Measurements from ENCODE around the gene ST6GALNAC2.

ST6GALNAC2 gene

DNA sequence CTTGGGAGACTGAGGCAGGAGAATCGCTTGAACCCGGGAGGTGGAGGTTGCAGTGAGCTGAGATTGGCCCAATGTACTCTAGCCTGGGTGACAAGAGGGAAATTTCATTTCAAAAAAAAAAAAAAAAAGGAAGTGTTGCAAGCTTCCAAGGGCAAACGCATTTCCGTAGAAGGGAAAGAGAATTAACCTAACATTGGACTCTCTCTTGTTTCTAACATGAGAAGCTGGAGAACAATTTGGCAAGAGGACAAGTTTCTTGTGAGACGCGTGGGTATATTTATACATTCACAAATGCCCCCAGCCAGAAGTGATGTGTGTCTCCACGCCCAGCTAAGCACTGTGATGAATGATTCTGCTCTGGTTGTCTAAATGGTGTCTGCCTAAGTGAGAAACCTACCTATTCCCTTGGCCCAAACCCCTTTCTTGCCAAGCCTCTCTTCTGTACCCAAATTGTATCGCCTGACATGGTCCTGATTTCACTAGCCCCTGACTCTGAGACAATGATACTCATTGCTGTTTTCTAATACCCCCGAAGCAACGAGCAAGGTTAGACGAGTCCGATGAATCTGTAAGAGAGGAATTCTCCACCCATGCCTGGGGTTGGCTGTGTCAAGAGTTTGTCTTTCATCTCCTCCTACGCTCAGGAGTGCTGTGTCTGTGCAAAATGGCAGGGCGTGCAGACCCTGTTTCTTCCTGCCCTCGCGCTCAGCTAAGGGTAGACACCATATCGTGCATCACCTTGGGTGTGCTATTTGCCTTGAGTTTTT, 14.2 kb upstream of the ST6GALNAC2 start:
- DNase-seq, result no peak

DNA sequence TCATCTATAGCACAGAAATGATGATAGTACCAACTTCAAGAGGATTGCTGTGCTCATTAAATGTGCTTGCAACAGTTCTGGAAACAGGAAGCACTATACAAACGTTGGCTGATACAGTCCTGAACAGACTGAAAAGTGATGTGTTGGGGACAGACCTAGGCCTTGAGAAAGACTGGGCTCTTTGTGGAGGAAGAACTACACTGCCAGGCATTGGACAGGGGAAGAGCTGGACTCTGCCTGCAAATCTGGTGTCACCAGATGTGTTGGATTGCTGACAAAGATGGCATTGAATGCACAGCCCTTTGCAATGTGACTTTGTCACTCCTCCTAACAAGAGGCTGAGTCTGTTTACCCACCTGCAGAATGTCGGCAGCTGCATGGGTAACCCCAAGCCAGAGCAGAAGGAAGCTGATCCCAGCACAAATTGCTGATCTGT, 12.4 kb upstream of the ST6GALNAC2 start:
- DNase-seq, result no peak

DNA sequence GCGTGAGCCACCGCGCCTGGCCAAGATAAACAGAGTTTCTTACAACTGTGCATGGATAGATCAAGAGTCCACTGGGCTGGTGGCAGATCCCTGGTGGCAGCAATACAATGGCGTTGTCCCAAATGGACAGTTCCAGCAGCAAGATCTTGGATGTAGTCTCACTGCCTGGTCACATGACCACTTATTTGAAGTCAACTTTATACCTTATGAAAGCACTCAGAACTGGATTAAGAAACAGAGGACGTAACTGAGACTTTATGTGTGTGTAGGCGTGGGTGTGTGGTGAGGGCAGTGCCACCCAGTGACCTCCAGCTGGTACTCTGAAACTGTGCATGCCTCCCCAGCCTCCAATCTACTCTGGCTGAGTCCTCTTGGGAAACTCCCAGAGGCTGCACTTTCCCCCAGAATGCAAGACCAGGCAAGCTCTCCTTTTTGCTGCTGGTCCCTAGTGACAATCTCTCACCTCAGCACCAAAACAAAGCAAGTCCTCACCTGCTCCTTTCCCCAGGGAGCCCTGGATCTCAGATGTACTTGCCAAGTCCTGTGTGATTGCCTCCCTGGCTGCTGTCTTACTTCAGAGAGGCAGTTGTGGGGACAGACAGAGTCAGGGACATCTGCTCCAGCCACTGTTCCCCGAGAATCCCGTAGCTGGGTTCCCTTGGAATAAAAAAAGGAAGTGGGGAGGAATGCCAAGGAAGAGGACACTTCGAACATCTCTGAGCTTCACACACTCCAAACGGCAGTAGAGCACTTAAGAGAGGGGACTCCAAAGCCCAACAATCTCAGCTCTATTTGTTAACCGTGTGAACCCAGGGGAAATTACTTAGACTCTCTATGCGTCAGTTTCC, 11.7 kb upstream of the ST6GALNAC2 start:
- no peak for DNase-seq

DNA sequence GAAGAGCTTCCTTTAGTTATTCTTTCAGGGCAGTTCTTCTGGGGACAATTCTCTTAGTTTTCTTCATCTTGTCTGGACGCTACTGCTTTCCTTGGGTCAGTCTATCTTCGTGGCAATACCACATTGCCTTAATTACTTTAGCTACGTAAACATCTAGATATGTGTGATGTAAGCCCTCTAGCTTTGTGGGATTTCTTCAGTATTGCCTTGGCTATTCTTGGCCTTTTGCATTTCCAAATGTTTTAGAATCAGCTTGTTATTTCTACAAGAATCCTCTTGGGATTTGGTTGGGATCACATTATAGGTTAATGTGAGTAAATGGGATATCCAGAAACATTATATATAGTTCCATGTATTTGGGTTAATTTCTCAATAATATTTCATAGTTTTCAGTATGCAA, 9.0 kb upstream of the ST6GALNAC2 start:
- DNase-seq, result no peak

DNA sequence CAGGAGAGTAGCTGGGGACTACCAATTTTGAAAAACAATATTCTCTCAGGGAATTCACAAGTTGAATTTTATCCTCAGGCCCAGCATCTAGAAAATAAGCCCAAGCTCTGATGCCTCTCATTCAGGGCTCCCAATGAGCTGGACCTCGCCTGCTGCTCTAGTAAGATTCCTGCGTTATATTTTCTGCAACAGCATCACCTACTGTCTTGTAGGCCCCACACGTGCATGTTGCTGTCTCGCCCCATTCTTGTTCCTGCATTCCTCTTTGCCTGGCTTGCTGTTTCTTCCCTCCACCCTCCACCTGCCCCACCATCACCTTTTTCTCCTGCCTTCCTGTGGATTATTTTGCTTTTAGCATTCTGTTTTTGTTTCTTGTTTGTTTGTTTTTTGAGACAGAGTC, 8.3 kb upstream of the ST6GALNAC2 start:
- DNase-seq, result no peak

DNA sequence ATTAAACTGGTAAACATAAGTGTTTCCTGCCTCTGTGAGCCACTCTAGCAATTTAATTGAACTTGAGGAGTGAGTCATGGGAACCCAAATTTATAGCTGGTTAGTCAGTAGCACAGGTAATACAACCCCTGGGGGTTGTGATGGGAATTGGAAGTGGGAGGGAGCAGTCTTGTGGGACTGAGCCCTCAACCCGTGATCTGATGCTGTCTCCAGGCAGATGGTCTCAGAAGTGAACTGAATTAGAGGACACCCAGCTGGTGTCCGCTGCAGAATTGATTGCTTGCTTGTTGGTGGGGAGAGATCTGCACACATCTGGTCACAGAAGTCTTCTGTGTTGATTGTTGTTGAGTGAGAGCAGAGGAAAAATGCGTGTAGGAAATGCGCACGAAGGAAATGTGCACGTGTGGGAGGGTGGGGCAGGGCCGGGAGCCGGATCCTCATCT, 7.7 kb upstream of the ST6GALNAC2 start:
- DNase-seq, result no peak

DNA sequence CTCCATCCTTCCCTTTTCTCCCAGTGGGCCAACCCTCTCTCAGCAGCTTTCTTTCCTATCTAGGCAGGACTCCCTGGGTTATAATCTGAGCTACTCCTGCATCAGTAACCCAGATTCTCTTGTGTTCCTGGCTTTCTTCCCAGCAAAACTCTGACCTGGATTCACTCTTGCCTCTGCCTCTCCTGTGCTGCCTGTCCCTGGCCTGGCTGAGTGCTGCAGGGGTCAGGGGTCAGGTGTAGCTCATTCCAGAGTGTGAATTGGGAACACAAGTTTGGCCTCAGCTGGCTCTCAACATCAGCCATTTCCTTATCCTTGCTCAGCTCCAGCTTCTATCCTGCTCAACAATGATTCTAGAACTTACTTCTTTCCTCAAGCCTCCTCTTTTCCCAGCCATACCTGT, 2.5 kb upstream of the ST6GALNAC2 start:
- no peak for DNase-seq

DNA sequence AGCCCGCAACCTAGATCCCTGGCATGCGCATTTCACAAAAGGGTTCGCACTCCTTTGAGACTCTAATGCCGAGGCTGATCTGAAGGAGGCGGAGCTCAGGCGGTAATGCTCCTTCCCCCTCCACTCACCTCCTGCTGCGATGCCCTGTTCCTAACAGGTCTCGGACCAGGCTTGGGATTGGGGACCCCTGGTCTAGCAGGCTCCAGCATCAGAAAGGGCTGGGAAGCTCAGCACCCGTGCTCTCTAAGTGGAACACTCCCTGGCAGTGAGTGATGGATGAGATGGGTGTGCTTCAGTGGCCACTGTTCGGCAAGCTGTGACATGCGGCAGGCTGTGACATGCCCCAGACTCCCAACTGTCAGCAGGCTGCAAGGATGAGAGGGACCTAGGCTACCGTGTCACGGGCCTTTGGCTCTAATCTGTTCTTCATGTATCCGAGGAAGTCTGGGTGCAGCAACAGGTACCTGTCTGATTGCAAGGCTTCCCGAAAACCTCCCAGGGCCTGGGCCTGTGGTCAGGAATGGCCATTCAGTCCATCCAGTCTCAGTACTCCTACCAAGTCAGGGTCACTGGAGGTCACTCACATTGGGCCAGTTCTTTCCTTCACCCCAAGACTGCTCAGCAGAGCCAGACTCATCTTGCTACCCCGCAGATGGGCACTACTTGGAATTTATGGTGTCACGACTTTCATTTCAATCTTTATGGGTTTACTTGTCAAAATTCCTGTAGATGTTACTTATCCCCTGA, 1.3 kb upstream of the ST6GALNAC2 start:
- DNase-seq, result no peak

DNA sequence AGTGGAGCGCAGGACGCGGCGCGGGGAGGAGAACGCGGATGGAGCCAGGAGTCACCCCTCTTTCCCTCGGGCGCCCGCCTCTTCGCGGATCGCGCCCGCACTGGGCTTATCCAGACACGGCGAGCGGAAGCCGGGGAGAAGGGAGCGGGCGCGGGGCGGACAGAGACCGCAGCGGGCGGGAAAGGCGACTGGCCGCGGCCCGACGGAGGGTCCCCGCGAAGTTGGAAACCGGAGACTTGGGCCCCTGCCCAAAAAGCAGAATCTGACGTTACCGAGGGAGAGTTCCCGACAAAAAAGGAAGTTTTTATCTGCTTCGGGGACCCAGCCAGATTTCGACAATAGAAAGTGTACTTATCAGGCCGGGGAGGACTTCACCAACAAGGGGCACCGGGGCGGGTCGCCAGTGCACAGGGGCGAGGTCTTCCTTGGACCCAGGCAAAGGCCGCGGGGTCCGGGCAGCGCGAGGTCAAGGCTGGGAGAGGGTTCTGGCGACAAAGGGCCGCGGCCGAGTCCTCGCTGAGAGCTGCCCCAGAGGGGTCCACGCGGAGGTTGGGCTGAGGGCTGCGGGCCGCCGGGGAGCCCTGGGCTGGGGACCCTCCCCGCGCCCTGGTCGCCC, 519 bp downstream of the ST6GALNAC2 start:
- no peak for DNase-seq

DNA sequence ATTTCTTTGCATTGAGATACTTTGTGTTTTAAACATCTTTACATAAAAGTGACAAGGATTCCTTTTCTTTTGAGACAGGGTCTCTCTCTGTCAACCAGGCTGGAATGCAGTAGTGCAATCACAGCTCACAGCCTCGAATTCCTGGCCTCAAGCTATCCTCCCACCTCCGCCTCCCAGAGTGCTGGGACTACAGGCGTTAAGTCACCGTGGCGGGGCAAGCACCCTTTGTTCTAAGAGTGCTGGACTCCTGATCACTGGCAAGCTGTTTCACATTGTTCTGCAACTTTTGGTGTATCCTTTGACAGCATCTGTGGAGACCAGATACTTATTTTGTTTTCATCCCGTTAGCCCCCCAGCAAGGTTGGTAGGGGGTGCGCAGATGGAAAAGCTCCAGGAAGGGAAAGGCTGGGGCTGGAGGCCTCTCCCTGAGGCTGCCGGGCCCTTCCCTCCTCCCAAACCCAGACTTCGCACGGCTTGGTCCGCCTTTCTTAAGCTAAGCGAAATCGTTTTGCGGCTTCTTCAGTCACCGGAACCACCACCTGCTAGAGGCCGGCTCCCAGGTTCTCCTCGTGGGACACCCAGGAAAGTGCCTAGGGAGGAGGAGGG, 1.1 kb downstream of the ST6GALNAC2 start:
- no peak for DNase-seq

DNA sequence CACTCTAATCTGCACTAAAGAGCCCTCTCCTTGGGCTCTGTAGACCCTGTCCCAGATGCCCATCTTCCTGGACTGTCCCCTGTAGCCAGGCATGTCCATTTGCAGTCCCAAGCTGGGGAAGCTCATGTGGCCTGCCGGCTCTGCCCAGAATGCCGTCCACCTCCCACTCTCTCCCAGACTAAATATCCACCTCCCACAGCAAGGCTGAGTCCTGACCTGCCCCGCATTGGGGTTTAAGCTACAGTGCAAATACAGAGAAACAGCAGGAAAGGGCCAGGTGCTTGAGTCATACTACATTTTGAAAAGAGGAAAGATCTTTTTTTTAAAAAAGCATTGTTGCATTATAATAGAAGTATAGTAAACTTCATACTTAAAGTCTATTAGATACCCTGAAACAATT, 3.0 kb downstream of the ST6GALNAC2 start:
- no peak for DNase-seq

DNA sequence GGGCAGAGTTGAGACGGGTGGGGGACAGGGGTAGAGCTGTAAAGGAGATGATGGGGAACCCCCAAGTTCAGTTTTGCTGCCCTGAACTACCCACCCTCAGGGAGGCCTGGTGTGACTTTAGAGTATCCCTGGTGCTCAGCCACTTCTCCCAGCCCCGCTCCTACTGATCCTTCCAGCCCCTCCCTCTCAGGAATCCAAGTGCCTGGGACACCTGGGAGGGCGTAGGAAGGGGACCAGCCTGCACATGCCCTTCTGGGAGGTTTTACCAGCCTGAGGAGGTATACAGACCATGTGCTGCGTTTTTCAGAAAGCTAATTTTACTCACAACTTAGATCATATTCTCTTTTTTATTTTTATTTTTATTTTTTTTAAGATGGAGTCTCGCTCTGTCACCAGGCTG, 4.1 kb downstream of the ST6GALNAC2 start:
- DNase-seq, result no peak

DNA sequence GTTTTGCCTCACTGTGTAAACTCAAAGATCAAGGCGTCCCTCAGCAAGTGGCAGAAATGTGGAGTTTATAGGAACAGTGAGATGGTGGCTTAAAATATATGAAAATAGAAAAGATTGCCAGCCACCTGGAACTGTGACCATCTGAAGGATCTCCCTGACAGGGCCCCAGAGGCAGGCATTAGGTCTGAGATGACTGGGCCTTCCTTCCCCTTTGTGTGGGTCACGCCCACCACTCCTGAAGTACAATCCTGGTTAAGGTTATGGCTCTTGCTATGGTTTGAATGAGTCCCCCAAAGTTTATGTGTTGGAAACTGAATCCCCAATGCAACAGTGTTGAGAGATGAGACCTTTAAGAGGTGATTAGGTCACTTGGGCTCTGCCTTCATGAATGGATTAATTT, 6.4 kb downstream of the ST6GALNAC2 start:
- DNase-seq, result no peak

DNA sequence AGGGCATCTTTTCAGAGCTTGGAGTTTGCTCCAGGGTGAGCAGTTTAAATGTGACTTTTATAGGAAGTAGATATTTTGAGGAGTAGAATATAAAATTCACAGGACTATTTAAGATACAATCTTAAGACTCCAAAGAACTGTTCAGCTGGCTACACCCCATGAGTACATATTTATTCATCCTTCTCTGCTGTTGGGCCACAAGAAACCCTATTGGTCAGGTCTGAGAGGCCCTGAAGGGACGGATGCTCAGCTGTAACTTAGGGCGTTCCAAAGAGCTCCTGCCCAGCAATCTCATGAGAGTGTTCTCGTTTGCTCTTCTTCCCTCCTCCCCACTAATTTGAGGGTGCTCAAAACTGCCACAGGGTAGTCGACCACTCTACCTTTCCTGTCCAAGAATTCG, 7.3 kb downstream of the ST6GALNAC2 start:
- no peak for DNase-seq

DNA sequence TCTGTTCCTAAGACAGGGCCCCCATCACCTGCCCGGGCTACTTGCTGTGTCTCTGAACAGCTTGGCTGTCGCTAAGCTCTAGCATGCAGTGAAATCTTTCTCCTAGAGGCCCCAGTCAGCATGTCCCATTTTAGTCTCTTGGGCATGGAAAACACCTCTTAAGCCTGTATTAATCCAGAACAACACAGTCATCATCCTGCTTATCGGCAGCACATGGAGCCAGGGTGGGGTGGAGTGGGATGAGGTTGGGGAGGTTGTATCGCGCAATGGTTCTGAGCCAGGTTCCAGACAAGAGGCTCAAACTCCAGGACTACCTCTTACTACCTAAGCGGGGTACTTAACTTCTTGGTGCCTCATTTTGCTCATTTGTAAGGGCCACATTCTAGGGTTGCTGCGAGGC, 7.8 kb downstream of the ST6GALNAC2 start:
- no peak for DNase-seq

DNA sequence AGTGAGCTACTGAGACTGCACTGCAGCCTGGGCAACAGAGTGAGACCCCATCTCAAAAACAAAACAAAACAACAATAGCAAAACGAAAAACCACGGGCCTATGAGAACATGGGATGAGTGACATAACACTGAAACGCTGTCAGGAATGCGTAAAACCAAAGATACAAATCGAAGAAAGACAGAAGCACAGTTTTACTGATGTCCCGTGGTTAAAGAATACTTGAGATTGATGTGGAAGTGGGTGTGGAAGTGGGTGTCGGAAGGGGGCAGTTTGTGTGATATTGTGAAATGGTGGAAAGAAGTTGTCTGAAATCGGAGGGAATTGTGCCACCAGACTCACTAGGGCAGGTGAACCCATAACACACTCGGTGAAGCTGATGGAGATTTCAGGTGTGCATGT, 9.5 kb downstream of the ST6GALNAC2 start:
- no peak for DNase-seq

DNA sequence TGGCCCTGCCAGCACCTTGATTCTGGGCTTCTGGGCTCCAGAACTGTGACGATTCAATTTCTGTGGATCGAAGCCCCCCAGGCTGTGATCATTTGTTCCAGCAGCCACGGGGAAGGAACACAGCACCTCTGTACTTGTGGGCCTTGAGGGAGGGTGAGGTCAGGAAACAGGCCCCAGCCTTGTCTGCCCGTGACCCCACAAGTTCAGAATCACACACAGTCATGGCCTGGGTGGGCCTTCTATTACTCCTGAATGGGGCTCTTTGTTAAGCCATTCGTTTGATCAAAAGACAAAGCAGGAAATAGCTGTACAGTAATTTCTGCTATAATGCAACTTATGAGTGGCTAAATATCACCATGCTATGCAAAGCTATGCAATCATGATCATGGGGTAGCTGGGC, 10.1 kb downstream of the ST6GALNAC2 start:
- DNase-seq, result no peak

DNA sequence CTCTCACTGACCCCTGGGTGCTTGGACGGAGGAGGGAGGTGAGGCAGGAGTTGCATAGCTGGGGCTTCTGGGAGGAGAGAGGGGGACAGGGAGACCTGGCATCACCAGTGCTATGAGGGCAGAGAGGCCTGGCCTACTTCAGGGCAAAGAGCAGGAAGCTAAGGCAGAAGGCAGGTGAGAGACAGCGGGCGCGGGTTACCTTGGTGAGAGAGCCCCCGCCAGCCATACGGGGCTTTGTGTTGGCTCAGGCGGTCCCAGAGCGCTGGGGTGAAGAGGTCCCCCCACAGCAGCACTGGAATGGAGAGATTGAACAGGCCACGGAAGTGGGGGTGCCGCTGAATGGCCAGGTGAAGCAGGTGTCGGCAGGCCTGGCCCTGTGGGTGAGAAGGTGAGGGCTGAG, 11.5 kb downstream of the ST6GALNAC2 start:
- DNase-seq, result no peak

DNA sequence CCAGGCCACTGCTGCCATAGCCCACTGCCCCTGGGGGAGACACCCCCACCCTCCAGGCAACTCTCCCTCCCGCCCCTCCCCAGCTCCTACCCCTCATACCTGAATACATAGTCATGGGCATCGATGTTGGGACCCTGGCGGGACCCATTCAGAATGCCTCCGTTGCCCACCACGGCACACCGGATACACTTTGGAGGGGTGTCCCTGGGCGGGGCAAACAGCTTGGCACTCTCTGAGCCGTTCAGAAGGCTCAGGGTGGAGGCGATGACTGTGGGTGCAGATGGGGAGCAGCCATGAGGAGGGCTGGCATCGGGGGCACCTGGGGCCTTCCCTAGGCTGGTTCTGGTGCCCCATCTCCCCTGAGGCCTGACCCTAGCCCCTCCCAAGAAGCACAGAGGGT, 12.6 kb downstream of the ST6GALNAC2 start:
- no peak for DNase-seq

DNA sequence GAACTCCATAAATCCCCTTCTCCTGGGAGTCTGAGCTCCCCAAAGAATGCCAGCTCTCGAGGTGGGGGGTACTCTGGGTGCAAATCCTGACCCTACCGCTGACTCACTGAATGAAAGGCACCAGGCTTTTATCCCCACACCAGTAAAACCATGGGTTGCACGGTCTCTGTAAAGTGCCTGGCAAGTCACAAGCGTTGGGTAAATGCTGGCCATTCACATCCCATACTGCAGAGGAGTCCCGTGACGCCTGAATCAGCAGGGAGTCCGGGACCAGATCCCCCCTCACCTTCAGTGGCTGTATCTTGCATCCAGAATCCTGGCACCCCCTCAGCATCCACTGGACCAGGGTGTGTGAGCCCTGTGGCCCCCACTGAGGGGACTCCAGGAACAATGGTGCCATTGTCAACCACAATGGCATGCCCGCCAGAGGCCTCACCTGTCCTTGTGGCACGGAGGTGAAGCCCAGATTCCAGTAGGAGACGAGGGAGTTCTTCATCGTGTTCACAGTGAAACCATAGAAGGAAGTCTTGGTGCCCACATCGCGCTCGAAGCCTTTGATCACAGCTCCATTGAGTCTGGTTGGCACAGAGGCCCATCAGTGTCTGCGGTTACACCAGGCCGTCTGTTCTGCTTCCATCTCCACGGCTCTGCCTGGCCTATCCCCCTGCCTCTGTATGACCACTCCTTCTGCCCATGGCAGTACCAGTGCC, 13.3 kb downstream of the ST6GALNAC2 start:
- no peak for DNase-seq

DNA sequence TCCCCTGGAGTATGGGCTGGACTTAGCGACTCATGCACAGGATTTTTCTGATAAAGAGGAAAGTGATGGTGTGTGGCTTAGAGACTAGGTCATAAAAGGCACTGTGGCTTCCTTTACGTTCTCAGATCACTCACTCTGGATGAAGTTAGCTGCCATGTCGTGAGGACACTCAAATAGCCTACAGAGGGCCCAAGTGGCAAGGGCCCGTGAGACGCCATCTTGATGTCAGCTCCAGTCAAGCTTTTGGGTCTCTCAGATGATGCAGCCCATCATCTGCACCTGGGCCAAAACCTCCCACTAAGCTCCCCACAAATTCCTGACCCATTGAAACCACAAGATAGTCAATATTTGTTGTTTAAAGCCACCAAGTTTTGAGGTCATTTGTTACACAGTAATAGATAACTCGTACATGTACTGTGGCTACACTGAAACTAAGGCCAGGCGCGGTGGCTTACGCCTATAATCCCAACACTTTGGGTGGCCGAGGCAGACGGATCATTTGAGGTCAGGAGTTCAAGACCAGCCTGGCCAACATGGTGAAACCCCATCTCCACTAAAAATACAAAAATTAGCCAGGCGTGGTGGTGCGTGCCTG, 14.7 kb downstream of the ST6GALNAC2 start:
- no peak for DNase-seq

DNA sequence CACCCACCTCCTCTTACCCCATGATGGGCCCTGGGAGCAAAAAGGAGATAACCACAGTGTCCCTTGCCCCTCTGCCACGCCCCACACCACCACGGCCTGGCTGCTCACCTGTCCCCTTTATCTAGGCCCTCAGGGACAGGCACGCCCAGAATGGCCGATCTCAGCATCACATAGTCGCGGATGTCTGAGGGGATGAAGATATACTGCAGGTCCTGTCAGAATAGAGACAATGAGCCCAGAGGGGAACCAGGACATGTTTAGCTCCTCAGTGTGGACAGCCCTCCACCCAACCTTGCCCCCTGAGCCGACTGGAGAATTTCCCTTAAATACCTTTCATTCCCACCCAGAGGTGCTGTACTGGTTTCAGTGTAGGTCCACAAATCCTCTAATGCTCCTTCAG, 15.2 kb downstream of the ST6GALNAC2 start:
- DNase-seq, result no peak
